Left lung (tissue), 10 donors: ENCODE results near the gene B3GNT5. TPM values are rescaled to one million over a fixed set of nuclear protein-coding genes. Genes with fewer than 3 reads are reported as not detected.

Experiments used
- ATAC-seq: fragments of 200-7000 bp; cut with Tn5 transposase; one replicate; pipeline ENCODE4 v1.9.1; 2020; ENCODE audit warnings: moderate library complexity
- DNase-seq, 4 donors: peaks; one replicate each; pipeline ENCODE4 v3.0.0-alpha.2; 2013 to 2020
- H3K27ac ChIP-seq, 2 donors: fragments of 200-600 bp; sonication (generic) in 1 of 2; one replicate each; pipeline versions ENCODE4 v1.5.0 to v1.8.0; 2020 to 2021
- H3K27me3 ChIP-seq, 2 donors: fragments of 200-600 bp; sonication (generic) in 1 of 2; one replicate each; pipeline versions ENCODE4 v1.5.0 to v1.8.0; 2020 to 2021
- H3K36me3 ChIP-seq, 2 donors: fragments of 200-600 bp; sonication (generic) in 1 of 2; one replicate each; pipeline versions ENCODE4 v1.5.0 to v1.8.0; 2020 to 2021
- H3K4me1 ChIP-seq, 2 donors: fragments of 200-600 bp; one replicate each; pipeline ENCODE4 v1.8.0; 2021
- H3K4me3 ChIP-seq, 2 donors: fragments of 200-600 bp; sonication (generic) in 1 of 2; one replicate each; pipeline versions ENCODE4 v1.5.0 to v1.8.0; 2020 to 2021; ENCODE audit warnings: mild to moderate bottlenecking in 1 of 2
- H3K9me3 ChIP-seq, 2 donors: fragments of 200-600 bp; sonication (generic) in 1 of 2; one replicate each; pipeline versions ENCODE4 v1.5.0 to v1.8.0; 2020 to 2021
- intact Hi-C, 2 donors: fragments of 100-400 bp; cut with DNase I; formaldehyde crosslinking; loops; one replicate each; pipeline versions ENCODE4 v1.11.2 to v1.14.2; 2022
- polyA plus RNA-seq, 6 donors: library from polyadenylated mRNA; unstranded; fragments of 120-200 nt; gene quantifications; one replicate each; pipeline ENCODE4 v1.2.1, GENCODE V29; 2013; ENCODE audit not compliant: insufficient read length in 6 of 6
- total RNA-seq, 2 donors: library from RNA; stranded (reverse); fragmentation: NEBNext Ultra II Directional; extraction: Animal tissue kit (Norgen Biotek cat#: 25700); gene quantifications; one replicate each; pipeline ENCODE4 v1.2.1, GENCODE V29; 2021
- TF ChIP-seq, protein P1 (sequence below), 2 donors: fragments of 200-600 bp; sonication (generic) in 1 of 2; IDR thresholded peaks; one replicate each; pipeline versions ENCODE4 v1.5.0 to v1.8.0; 2021; ENCODE audit warnings: antibody characterized with exemption in 2 of 2
- donor health status: DM: no; HTN: yes; CAD: no.
- donor health status: DM: no; HTN: no; CAD: no.

B3GNT5 gene
- total and polyA plus RNA-seq, 8 donors, result 21.7 to 45.2 (median 26.9) TPM

GRCh38 chr3:183287301-183287971 is 34.4 kb downstream of the B3GNT5 start:
- no peaks in the 10 kb centered on the region for H3K36me3 ChIP-seq
- H3K4me1 ChIP-seq, result peaks cover 7 to 33% of the 10 kb centered on the region in 2 donors
- no peak overlapping the region for H3K27ac ChIP-seq
- intact Hi-C loops, result no loop called here
- no peaks in the 10 kb centered on the region for H3K9me3 ChIP-seq
- DNase-seq (no peak), ATAC-seq (peak; percentile 27)
- TF ChIP-seq, protein P1, sequence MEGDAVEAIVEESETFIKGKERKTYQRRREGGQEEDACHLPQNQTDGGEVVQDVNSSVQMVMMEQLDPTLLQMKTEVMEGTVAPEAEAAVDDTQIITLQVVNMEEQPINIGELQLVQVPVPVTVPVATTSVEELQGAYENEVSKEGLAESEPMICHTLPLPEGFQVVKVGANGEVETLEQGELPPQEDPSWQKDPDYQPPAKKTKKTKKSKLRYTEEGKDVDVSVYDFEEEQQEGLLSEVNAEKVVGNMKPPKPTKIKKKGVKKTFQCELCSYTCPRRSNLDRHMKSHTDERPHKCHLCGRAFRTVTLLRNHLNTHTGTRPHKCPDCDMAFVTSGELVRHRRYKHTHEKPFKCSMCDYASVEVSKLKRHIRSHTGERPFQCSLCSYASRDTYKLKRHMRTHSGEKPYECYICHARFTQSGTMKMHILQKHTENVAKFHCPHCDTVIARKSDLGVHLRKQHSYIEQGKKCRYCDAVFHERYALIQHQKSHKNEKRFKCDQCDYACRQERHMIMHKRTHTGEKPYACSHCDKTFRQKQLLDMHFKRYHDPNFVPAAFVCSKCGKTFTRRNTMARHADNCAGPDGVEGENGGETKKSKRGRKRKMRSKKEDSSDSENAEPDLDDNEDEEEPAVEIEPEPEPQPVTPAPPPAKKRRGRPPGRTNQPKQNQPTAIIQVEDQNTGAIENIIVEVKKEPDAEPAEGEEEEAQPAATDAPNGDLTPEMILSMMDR (IDR thresholded peaks at IDR 0.05), result no peak
- no peaks in the 10 kb centered on the region for H3K27me3 ChIP-seq
- H3K4me3 ChIP-seq, result no peak overlapping the region

DNA sequence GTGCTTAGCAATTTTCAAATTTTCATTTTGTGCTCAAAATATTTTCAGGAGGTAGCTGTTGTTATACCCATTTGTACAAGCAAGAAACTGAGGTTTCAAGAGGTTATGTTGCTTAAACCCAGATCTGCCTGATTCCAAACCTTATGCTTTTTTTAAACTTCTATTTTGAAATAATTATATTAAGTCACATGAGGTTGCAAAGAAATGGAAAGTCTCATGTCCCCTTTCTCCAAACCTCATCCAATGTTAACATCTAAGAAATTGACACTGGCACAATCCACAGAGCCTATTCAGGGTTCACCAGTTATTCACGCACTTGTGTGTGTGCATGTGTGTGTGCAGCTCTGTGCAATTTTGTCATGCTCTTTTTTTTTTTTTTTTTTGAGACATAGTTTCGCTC is 35.1 kb downstream of the B3GNT5 start:
- Histone ChIP-seq H3K4me1 (peaks cover 7 to 33% of the 10 kb centered on the region in 2 donors), H3K4me3 (no peak overlapping the region), H3K36me3 (no peaks in the 10 kb centered on the region), H3K27me3 (no peaks in the 10 kb centered on the region), H3K9me3 (no peaks in the 10 kb centered on the region), H3K27ac (no peak overlapping the region)
- TF ChIP-seq, protein P1 (IDR thresholded peaks at IDR 0.05), result no peak
- ATAC-seq, result no peak
- DNase-seq, result no peak
- intact Hi-C loops, result no loop called here

DNA sequence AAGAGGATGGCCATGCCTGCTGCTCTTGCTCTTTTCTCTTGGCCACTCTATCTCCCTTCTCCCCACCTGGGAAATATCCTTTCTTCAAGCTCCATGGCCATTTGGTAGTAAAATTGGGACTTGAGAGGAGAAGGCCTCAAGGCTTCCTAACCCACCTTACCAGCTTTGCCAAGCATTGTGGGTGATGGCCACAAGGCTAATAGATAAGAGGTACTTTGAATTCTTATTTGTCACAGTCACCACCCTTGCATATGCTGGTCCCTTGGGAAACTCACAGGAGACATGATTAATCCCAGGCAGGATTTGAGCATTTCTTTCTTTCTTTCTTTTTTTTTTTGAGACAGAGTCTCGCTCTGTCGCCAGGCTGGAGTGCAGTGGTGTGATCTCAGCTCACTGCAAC is 37.2 kb downstream of the B3GNT5 start:
- Histone ChIP-seq H3K9me3 (no peaks in the 10 kb centered on the region), H3K4me1 (peaks cover 4 to 31% of the 10 kb centered on the region in 2 donors), H3K27me3 (no peaks in the 10 kb centered on the region), H3K27ac (no peak overlapping the region), H3K4me3 (no peak overlapping the region), H3K36me3 (no peaks in the 10 kb centered on the region)
- TF ChIP-seq, protein P1 (IDR thresholded peaks at IDR 0.05), result no peak
- ATAC-seq, result no peak
- intact Hi-C loops, result no loop called here
- DNase-seq, result no peak

DNA sequence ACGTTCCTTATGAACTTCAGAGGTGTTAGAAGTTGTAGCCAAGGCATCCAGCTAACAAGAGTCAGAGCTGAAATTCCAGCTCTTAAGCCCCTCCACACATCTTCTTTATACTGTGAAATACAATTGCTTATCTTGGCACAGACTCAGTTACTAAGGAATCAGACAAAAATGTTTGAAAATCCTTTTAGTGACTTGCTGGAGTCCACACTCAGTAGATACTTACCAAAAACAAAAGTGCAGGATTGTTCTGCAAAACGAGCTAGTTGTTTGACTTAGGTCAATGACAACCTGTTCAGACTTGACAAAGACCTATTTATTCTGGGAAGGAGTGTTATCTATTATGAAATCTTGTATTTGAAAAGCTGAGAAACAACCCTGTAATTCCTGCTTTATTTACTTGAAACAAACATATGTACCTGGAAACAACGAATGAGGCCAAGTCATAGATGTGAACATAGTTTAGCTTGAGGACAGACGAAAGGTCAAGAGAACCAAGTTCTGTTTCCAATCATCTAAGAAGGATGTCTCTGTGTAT is 38.5 kb downstream of the B3GNT5 start:
- H3K36me3 ChIP-seq, result no peaks in the 10 kb centered on the region

DNA sequence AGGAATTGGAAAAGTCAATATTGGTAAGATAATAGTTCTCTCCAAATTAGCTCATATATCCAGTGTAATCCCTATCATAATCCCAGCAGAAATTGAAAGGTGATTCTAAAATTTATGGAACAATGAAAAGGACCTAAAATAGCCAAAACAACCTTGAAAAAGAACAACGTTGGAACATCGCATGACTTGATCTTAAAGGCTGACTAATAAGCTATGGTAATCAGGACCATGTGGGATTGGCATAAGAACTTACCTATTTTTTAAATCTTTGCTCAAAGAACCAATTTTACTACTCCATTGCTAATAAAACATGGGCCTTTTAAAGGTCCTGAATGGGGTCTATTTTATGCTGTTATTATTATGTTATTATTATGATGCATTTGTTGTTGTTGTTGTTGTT is 40.9 kb downstream of the B3GNT5 start:
- Histone ChIP-seq H3K27ac (no peak overlapping the region), H3K9me3 (no peaks in the 10 kb centered on the region), H3K36me3 (no peaks in the 10 kb centered on the region), H3K27me3 (no peaks in the 10 kb centered on the region), H3K4me3 (no peak overlapping the region), H3K4me1 (peaks cover 0 to 42% of the 10 kb centered on the region in 2 donors)
- intact Hi-C loops, result no loop called here
- no peak for ATAC-seq
- no peak for DNase-seq
- TF ChIP-seq, protein P1 (IDR thresholded peaks at IDR 0.05), result no peak

More for the DNA sequence above, 38.5 kb downstream of the B3GNT5 start:
- peak; percentile 24 for ATAC-seq
- no peaks in the 10 kb centered on the region for H3K9me3 ChIP-seq
- no peak for DNase-seq
- TF ChIP-seq, protein P1 (IDR thresholded peaks at IDR 0.05), result no peak
- no peak overlapping the region for H3K27ac ChIP-seq
- no peaks in the 10 kb centered on the region for H3K27me3 ChIP-seq
- peaks cover 0 to 31% of the 10 kb centered on the region in 2 donors for H3K4me1 ChIP-seq
- H3K4me3 ChIP-seq, result no peak overlapping the region
- intact Hi-C loops, result no loop called here
